Panc1 (cell line): ENCODE results near the gene NPRL2.

Source experiments
- CTCF ChIP-seq: fragments of 450-650 bp; IDR thresholded peaks from 2 replicates; pipeline ENCODE4 v1.5.1; 2017; ENCODE audit warnings: mild to moderate bottlenecking
- POLR2AphosphoS5 ChIP-seq: IDR thresholded peaks from 2 replicates; pipeline ENCODE4 v1.6.1; 2012; ENCODE audit warnings: mild to moderate bottlenecking, low read depth, low read length, moderate library complexity
- SIN3A ChIP-seq: IDR thresholded peaks from 2 replicates; pipeline ENCODE4 v1.6.1; 2012; ENCODE audit warnings: low read depth, mild to moderate bottlenecking, low read length, moderate library complexity, borderline replicate concordance; ENCODE audit not compliant: insufficient read depth
- TF ChIP-seq, protein P1 (sequence below), 2 experiments: IDR thresholded peaks; 2 replicates each; pipeline ENCODE4 v1.6.1; 2011 to 2012; ENCODE audit warnings: low read depth in 2 of 2, control low read depth in 1 of 2, low read length in 1 of 2, mild to moderate bottlenecking in 1 of 2, moderate library complexity in 1 of 2; ENCODE audit not compliant: insufficient read depth in 1 of 2

DNA sequence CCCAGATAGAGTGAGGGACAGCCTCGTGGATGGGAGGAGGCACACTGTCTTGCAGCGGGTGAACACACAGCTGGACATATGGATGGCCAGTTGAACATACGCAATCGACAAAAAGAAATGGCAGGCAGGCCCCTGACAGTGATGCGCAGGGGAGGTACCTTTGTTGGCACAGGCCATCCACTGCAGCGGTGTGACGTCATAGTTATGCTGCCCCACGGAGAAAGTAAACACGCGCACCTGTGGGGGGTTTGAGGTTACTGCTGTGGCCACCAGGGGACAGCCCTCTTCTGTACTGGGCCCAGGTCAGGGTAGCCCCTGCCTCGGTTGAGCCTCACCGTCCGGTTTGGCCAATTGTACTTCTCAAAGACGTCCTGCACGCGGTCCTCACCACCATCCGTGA, 28.2 kb upstream of the NPRL2 start:
- TF ChIP-seq, protein P1, sequence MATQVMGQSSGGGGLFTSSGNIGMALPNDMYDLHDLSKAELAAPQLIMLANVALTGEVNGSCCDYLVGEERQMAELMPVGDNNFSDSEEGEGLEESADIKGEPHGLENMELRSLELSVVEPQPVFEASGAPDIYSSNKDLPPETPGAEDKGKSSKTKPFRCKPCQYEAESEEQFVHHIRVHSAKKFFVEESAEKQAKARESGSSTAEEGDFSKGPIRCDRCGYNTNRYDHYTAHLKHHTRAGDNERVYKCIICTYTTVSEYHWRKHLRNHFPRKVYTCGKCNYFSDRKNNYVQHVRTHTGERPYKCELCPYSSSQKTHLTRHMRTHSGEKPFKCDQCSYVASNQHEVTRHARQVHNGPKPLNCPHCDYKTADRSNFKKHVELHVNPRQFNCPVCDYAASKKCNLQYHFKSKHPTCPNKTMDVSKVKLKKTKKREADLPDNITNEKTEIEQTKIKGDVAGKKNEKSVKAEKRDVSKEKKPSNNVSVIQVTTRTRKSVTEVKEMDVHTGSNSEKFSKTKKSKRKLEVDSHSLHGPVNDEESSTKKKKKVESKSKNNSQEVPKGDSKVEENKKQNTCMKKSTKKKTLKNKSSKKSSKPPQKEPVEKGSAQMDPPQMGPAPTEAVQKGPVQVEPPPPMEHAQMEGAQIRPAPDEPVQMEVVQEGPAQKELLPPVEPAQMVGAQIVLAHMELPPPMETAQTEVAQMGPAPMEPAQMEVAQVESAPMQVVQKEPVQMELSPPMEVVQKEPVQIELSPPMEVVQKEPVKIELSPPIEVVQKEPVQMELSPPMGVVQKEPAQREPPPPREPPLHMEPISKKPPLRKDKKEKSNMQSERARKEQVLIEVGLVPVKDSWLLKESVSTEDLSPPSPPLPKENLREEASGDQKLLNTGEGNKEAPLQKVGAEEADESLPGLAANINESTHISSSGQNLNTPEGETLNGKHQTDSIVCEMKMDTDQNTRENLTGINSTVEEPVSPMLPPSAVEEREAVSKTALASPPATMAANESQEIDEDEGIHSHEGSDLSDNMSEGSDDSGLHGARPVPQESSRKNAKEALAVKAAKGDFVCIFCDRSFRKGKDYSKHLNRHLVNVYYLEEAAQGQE (IDR thresholded peaks at IDR 0.05; ENCODE audit: insufficient read depth in 1 of 2, low read depth in 2 of 2, low read length in 1 of 2): no peak
- TF ChIP-seq CTCF (no peak), POLR2AphosphoS5 (no peak), SIN3A (no peak)
